ENCODE measurements around the gene C1orf198.
"Not testable (repeated sequence)": the region's sequence is repeated elsewhere in the genome, so short reads cannot be mapped to it uniquely, and the experiment has no call there.

C1orf198 gene

DNA sequence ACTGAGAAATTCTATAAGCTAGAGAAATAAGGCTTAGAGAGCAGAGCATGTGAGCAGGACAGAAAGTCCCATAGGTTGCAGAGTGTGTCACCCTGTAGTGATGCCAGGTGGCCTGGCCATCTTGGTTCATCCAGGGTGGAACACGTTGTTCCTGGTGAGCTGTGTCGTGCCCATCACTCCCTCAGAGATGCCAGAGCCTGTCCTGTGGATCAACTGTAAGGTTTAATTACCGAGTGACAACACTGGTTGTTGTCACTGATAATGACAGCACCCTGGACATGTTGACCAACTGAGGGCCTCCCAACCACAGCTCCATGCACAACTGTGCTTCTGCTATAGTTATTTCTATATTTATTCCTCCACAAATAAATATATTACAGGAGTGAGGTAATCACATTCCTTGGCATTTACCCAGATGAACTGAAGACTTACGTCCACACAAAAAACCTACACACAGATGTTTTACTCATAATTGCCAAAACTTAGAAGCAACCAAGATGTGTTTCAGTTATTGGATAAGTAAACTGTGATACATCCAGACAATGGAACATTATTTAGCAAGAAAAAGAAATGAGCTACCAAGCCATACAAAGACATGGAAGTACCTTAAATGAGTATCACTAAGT, 6.2 kb downstream of the C1orf198 start:
- in situ Hi-C loops (cut with MboI; ENCODE audit: low sequenced_read_pairs) = no loop called here

DNA sequence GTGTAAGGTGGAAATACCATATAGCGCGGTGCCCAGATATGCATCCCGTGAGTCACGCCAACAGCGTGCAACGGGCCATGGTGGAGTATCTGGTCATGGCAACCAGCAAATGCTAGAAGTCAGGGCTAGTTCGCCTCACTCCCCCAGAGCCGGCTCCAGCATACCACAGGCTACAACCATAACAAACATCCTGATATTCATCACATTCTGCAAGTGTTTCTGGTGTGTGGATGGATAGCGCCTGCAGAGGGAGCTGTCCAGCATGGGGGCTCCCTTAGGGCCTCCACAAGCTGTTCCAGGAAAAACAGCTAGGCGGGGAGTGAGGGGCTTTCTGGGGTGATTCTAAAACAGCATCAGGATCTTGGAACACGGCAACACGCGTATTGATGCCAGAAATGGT, 6.8 kb downstream of the C1orf198 start:
- in situ Hi-C loops (cut with MboI; ENCODE audit: low sequenced_read_pairs) = no loop called here

DNA sequence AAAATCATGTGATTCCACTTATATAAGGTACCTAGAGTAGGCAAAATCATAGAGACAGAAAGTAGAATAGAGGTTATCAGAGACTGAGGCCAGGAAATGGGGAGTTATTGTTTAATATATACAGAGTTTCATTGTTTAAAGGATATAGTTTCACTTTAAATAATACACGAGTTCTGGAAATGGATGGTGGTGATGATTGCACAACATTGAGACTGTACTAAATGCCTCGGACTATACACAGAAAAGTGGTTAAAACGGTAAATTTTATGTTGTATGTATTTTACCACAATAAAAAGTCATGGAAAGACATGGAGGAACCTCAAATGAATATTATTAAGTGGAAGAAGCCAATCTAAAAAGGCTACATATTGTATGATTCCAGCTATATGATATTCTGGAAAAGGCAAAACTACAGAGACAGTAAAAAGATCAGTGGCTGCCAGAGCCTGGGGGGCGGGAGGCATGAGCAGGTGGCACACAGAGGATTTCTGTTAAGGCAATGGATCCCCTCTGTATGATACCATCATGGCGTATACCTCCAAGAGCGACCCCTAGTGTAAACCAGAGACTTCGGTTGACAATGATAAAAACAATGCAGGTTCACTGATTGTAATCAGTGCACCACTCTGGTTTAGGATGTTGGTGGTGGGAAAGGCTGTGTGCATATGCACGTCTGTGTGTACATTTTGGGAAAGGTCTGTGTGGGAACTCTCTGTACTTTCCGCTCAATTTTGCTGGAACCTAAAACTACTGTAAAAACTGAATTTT, 7.5 kb downstream of the C1orf198 start:
- in situ Hi-C loops (cut with MboI; ENCODE audit: low sequenced_read_pairs) = no loop called here

GRCh38 chr1:230858918-230859729, 9.2 kb downstream of the C1orf198 start:
- in situ Hi-C loops (cut with MboI; ENCODE audit: low sequenced_read_pairs) = no loop called here

GRCh38 chr1:230858236-230858820, 10.0 kb downstream of the C1orf198 start:
- in situ Hi-C loops (cut with MboI; ENCODE audit: low sequenced_read_pairs) = no loop called here

GRCh38 chr1:230857822-230858221, 10.5 kb downstream of the C1orf198 start:
- in situ Hi-C loops (cut with MboI; ENCODE audit: low sequenced_read_pairs) = no loop called here

GRCh38 chr1:230857077-230857476, 11.2 kb downstream of the C1orf198 start:
- in situ Hi-C loops (cut with MboI; ENCODE audit: low sequenced_read_pairs) = no loop called here

DNA sequence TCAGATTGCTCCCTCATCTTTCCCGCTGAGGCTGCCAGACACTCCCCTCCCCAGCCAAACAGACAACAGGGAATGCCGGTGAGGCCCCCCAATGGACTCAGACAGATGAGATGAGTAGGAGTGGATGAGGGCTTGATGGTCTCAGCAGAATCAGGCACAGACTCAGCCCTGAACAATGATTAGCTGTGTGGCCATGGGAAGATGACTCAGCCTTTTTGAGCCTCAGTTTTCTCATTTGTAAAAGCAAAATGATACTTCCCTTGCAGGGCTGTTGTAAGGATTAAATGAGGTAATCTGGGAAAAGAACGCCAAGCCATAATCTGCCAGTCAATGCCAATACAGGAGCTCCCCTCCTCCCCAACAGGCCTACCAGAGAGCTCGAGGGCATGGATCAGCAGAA, 12.4 kb downstream of the C1orf198 start:
- in situ Hi-C loops (cut with MboI; ENCODE audit: low sequenced_read_pairs) = no loop called here

DNA sequence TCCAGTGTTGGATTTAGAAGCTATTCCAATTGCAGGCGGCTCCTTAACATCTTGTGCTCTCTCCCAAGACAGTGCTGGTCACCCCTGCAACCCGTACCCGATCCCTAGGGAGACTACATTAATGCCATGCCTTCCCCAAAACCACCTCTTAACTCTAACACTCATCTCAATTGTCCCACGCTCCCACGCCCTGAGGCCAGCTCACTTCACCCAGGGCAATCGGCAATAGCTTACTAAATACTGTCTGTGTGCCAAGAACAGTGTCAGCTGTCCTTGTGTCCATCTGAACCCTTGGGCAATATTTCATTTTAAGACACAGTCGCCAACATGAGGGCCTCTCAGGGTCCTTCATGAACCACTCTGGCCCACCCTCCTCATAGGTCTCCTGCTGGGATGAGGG, 13.9 kb downstream of the C1orf198 start:
- in situ Hi-C loops (cut with MboI; ENCODE audit: low sequenced_read_pairs) = no loop called here

GRCh38 chr1:230853731-230854130, 14.6 kb downstream of the C1orf198 start:
- in situ Hi-C loops (cut with MboI; ENCODE audit: low sequenced_read_pairs) = no loop called here

DNA sequence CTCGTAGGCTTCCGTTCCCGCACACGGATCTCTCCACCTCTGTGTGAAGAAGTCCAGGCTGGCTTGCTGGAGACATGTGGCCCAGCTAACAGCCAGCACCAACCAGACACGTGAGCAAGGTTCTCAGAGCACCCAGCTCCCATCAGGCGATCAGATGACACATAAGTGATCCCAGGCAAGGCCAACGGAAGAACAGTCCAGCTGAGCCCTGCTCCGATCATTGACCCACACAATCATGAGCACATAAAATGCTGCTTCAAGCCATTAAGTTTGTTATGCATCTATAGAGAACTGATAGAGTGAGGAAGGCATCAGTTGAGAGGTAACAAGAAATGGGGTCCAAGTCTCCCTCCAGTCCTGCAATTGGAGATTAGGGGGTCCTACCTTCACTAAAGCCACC, 15.4 kb downstream of the C1orf198 start:
- in situ Hi-C loops (cut with MboI; ENCODE audit: low sequenced_read_pairs) = no loop called here

- in situ Hi-C loops (cut with MboI; ENCODE audit: low sequenced_read_pairs) = no loop called here
Measured at GRCh38 chr1:230851291-230851691, 17.0 kb downstream of the C1orf198 start.

DNA sequence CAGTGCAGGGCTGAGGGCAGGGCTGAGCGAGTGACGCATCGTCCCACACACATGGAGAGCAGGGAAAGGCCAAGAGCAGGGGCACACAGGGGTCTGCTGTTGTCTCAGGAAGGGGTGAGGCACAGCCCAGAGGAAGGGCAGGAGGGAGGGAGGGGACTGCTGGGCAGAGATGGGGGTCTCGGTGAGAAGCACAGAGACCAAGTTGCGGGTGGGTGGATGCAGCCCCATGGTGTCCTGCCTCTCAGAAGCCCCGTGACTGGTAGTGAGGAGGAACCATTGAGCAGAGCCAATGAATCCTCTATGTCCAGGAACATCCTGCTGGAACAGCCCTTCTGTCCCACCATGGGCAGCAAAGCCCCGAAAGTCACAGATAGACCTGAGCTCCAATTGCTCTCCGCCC, 17.8 kb downstream of the C1orf198 start:
- in situ Hi-C loops (cut with MboI; ENCODE audit: low sequenced_read_pairs) = no loop called here

DNA sequence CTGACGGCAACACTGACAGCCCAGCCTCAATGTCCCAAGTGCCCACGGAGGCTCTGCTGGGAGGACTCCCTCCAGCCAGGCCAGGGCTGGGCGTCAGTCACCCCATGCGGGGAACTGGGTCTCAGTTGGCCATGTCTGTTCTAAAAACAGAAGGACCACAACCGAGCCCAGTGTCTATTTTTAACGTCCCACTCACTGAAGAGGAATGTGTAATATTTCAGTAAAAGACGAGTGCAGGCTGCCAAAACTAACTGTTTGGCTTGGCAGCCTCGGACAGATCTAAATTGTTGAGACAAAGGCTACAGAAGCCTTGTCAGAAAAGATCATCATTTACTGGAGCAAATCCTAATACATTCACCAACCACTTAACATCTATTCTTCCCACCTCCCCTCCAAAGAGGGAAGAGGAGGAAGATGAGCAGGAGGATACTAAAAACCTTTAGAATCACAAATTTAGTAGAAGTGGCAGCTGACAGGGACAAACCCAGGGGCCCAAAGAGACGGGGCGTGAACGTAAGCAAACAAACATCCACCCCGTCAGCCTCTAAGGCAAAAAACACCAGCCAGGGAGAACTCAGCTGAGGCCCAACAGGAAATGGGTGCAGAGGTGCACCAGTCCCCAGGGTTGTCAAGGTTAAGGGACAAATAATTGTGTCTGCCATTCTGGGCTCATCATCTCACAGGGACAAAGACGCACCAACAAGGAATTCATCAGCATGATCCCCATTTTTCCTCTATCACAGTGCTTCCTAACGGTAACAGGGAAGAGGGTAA, 18.7 kb downstream of the C1orf198 start:
- in situ Hi-C loops (cut with MboI; ENCODE audit: low sequenced_read_pairs) = no loop called here

GRCh38 chr1:230848235-230848634, 20.1 kb downstream of the C1orf198 start:
- in situ Hi-C loops (cut with MboI; ENCODE audit: low sequenced_read_pairs) = no loop called here

GRCh38 chr1:230845184-230845583, 23.1 kb downstream of the C1orf198 start:
- in situ Hi-C loops (cut with MboI; ENCODE audit: low sequenced_read_pairs) = not testable (repeated sequence)

- in situ Hi-C loops (cut with MboI; ENCODE audit: low sequenced_read_pairs) = no loop called here
Measured at GRCh38 chr1:230844561-230844960, 23.8 kb downstream of the C1orf198 start.

- in situ Hi-C loops (cut with MboI; ENCODE audit: low sequenced_read_pairs) = no loop called here
Measured at GRCh38 chr1:230843503-230844309, 24.6 kb downstream of the C1orf198 start.

DNA sequence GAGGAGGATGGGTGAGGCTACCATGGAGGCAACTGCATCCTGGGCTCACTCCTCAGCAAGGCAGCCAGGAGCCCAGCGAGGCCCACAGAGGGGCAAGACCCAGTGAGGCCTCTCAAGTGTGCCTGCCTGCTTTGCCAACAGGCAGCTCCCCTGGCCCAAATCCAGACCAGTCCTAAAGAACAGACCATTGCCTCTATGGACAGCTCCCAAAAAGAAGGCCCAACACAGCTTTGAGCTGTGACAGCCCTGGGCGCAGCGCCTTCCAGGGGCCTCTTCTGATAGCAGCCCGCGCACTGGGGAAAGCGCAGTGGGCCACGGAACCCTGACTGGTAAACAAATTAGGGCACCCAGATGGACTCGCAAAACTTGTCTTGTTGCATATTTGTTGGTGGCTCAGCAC, 25.5 kb downstream of the C1orf198 start:
- in situ Hi-C loops (cut with MboI; ENCODE audit: low sequenced_read_pairs) = no loop called here

GRCh38 chr1:230839173-230839572, 29.1 kb downstream of the C1orf198 start:
- in situ Hi-C loops (cut with MboI; ENCODE audit: low sequenced_read_pairs) = no loop called here

All from hTERT RPE-1 (cell line).